ENCODE data around the gene RFX2.

The RFX2 gene

DNA sequence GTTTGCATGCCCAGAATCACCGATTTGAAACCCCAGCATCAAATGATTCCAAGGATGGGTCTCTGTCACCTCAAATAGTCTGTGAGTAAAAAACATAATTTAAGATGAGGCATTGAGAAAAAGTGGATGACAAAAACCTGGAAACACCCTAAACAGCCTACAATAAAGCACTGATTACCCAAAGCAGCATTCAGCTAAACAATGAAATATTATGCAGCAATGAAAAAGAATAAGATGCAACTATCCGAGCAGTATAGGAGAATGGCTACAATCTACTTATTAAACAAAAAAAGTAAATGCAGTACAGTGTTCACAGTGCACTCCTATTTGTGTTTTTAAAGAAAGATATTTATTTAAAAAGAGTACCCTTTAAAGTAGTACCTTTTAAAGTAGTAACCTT is 7.7 kb upstream of the RFX2 start:
- peaks cover 19% of the 10 kb centered on the region for H3K4me1 ChIP-seq (ENCODE audit: insufficient read depth, low read length, poor library complexity, severe bottlenecking)
- peaks cover 4% of the 10 kb centered on the region; the same call in 1 of the 2 replicates for H3K9me3 ChIP-seq (ENCODE audit: insufficient read depth, low read depth, low read length)
- H3K4me3 ChIP-seq (ENCODE audit: low read length, poor library complexity, severe bottlenecking) = no peak overlapping the region
- H3K36me3 ChIP-seq (ENCODE audit: insufficient read depth, low read length) = no peaks in the 10 kb centered on the region
- no peaks in the 10 kb centered on the region for H3K9me2 ChIP-seq (replicated peaks; ENCODE audit: low read depth, low read length)
- no peaks in the 10 kb centered on the region for H3K79me2 ChIP-seq (ENCODE audit: insufficient read depth, low read length)
- no peaks in the 10 kb centered on the region for H4K20me1 ChIP-seq (ENCODE audit: insufficient read depth, low read length, poor library complexity, severe bottlenecking)
- H2AFZ ChIP-seq (ENCODE audit: low read length) = no peak overlapping the region
- TF ChIP-seq, protein P1, sequence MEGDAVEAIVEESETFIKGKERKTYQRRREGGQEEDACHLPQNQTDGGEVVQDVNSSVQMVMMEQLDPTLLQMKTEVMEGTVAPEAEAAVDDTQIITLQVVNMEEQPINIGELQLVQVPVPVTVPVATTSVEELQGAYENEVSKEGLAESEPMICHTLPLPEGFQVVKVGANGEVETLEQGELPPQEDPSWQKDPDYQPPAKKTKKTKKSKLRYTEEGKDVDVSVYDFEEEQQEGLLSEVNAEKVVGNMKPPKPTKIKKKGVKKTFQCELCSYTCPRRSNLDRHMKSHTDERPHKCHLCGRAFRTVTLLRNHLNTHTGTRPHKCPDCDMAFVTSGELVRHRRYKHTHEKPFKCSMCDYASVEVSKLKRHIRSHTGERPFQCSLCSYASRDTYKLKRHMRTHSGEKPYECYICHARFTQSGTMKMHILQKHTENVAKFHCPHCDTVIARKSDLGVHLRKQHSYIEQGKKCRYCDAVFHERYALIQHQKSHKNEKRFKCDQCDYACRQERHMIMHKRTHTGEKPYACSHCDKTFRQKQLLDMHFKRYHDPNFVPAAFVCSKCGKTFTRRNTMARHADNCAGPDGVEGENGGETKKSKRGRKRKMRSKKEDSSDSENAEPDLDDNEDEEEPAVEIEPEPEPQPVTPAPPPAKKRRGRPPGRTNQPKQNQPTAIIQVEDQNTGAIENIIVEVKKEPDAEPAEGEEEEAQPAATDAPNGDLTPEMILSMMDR (conservative IDR thresholded peaks at IDR 0.05; ENCODE audit: low read length) = no peak
- TF ChIP-seq EZH2phosphoT487 (IDR thresholded peaks at IDR 0.05; ENCODE audit: borderline replicate concordance) = no peak
- H3F3A ChIP-seq (ENCODE audit: low read depth) = no peaks in the 10 kb centered on the region
- no peaks in the 10 kb centered on the region for H3K27me3 ChIP-seq (ENCODE audit: insufficient read depth, low read length, poor library complexity, severe bottlenecking)
- no peak overlapping the region for H3K4me2 ChIP-seq (ENCODE audit: low read depth, low read length, poor library complexity, severe bottlenecking)
- H3K9ac ChIP-seq (ENCODE audit: low read depth, low read length, poor library complexity, severe bottlenecking) = no peak overlapping the region

DNA sequence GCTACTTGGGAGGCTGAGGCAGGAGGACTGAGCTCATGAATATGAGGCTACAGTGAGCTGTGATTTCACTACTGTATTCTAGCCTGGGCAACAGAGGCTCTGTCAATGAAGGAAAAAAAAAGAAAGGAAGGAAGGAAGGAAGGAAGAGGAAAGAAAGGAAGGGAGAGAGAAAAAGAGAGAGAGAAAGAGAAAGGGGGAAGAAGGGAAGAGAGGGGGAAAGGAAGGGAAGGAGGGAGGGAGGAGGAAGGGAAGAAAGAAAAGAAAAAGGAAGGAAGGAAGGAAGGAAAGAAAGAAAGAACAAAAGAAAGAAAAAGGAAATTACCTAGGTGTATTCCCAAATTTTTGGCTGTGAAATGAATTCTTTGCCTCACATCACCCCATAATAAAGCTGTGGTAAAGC is 7.2 kb upstream of the RFX2 start:
- Histone ChIP-seq H3K9me3 (ENCODE audit: insufficient read depth, low read depth, low read length) (peaks cover 4% of the 10 kb centered on the region; the same call in 1 of the 2 replicates), H2AFZ (ENCODE audit: low read length) (no peak overlapping the region), H3K9me2 (replicated peaks; ENCODE audit: low read depth, low read length) (no peaks in the 10 kb centered on the region), H3K4me2 (ENCODE audit: low read depth, low read length, poor library complexity, severe bottlenecking) (no peak overlapping the region), H3K4me3 (ENCODE audit: low read length, poor library complexity, severe bottlenecking) (no peak overlapping the region), H3K36me3 (ENCODE audit: insufficient read depth, low read length) (no peaks in the 10 kb centered on the region), H3K4me1 (ENCODE audit: insufficient read depth, low read length, poor library complexity, severe bottlenecking) (peaks cover 19% of the 10 kb centered on the region), H4K20me1 (ENCODE audit: insufficient read depth, low read length, poor library complexity, severe bottlenecking) (no peaks in the 10 kb centered on the region), H3K79me2 (ENCODE audit: insufficient read depth, low read length) (no peaks in the 10 kb centered on the region), H3K9ac (ENCODE audit: low read depth, low read length, poor library complexity, severe bottlenecking) (no peak overlapping the region), H3K27me3 (ENCODE audit: insufficient read depth, low read length, poor library complexity, severe bottlenecking) (no peaks in the 10 kb centered on the region), H3F3A (ENCODE audit: low read depth) (no peaks in the 10 kb centered on the region)
- TF ChIP-seq, protein P1 (conservative IDR thresholded peaks at IDR 0.05; ENCODE audit: low read length) = no peak
- no peak for TF ChIP-seq EZH2phosphoT487 (IDR thresholded peaks at IDR 0.05; ENCODE audit: borderline replicate concordance)

DNA sequence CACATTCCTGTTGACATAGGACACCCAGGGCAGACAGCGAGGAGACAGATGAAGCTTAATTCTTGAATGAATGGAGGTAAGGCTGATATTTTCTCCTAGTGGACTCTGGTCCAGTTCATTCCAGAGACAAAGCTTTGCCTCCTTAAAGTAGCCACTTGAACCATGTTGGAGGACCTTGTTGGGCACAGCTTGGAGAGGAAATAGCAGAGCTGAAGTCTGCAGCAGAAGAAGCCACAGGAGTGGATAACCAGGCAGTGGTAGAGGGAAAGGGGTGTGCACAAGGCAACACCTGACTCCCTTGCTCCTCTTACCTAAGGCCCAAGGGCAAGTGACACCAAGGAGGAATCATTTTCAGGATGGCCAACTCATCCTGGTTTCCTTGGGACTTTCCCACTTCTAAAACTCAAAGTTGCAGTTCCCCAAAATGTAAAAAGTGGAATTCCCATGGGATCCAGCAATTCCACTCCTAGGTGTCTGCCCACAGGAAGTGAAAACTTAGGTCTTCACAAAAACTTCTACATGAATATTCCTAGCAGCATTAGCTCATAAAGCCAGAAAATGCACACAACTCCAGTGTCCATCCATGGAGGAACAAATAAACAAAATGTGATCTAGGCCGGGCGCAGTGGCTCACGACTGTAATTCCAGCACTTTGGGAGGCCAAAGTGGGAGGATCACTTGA is 6.6 kb upstream of the RFX2 start:
- no peaks in the 10 kb centered on the region for H3F3A ChIP-seq (ENCODE audit: low read depth)
- no peak overlapping the region for H3K4me2 ChIP-seq (ENCODE audit: low read depth, low read length, poor library complexity, severe bottlenecking)
- H3K79me2 ChIP-seq (ENCODE audit: insufficient read depth, low read length) = no peaks in the 10 kb centered on the region
- H3K36me3 ChIP-seq (ENCODE audit: insufficient read depth, low read length) = no peaks in the 10 kb centered on the region
- TF ChIP-seq, protein P1 (conservative IDR thresholded peaks at IDR 0.05; ENCODE audit: low read length) = no peak
- no peak for TF ChIP-seq EZH2phosphoT487 (IDR thresholded peaks at IDR 0.05; ENCODE audit: borderline replicate concordance)
- no peaks in the 10 kb centered on the region for H3K9me2 ChIP-seq (replicated peaks; ENCODE audit: low read depth, low read length)
- H3K9me3 ChIP-seq (ENCODE audit: insufficient read depth, low read depth, low read length) = peaks cover 4% of the 10 kb centered on the region; the same call in 1 of the 2 replicates
- H3K27me3 ChIP-seq (ENCODE audit: insufficient read depth, low read length, poor library complexity, severe bottlenecking) = no peaks in the 10 kb centered on the region
- H3K9ac ChIP-seq (ENCODE audit: low read depth, low read length, poor library complexity, severe bottlenecking) = no peak overlapping the region
- no peak overlapping the region for H2AFZ ChIP-seq (ENCODE audit: low read length)
- no peak overlapping the region for H3K4me3 ChIP-seq (ENCODE audit: low read length, poor library complexity, severe bottlenecking)
- peaks cover 19% of the 10 kb centered on the region for H3K4me1 ChIP-seq (ENCODE audit: insufficient read depth, low read length, poor library complexity, severe bottlenecking)
- H4K20me1 ChIP-seq (ENCODE audit: insufficient read depth, low read length, poor library complexity, severe bottlenecking) = no peaks in the 10 kb centered on the region

All from Loucy (cell line).